Neural cell (in vitro differentiated cells): ENCODE results near the gene IGFBP4. TPM values are rescaled to one million over a fixed set of nuclear protein-coding genes. Genes with fewer than 3 reads are reported as not detected.

Experiments
- H2AFZ ChIP-seq: fragments of 200-600, 300-800 bp; sonication (generic), shearing (Covaris generic); 2 replicates; pipeline ENCODE4 v1.6.0; 2014; ENCODE audit warnings: low read depth, mild to moderate bottlenecking, antibody characterized with exemption, low read length, moderate library complexity
- H3F3A ChIP-seq: fragments of 200-600 bp; shearing (Covaris generic); 2 replicates; pipeline ENCODE4 v1.6.1; 2016; ENCODE audit warnings: mild to moderate bottlenecking, moderate library complexity, mixed read lengths, antibody characterized with exemption, low read length; ENCODE audit not compliant: insufficient read depth, poor library complexity, severe bottlenecking
- H3K27ac ChIP-seq: fragments of 200-600, 300-800 bp; sonication (generic), shearing (Covaris generic); 2 replicates; pipeline ENCODE4 v1.5.1; 2014; ENCODE audit warnings: mild to moderate bottlenecking, low read length, moderate library complexity
- H3K27me3 ChIP-seq: fragments of 300-800, 200-600 bp; sonication (generic), shearing (Covaris generic); 2 replicates; pipeline ENCODE4 v1.6.0; 2014; ENCODE audit warnings: mild to moderate bottlenecking, low read depth, low read length, moderate library complexity; ENCODE audit not compliant: insufficient read depth
- H3K36me3 ChIP-seq: fragments of 300-800, 200-600 bp; sonication (generic), shearing (Covaris generic); 2 replicates; pipeline ENCODE4 v1.5.1; 2014; ENCODE audit warnings: mild to moderate bottlenecking, antibody characterized with exemption, low read length, moderate library complexity; ENCODE audit not compliant: insufficient read depth
- H3K4me2 ChIP-seq: fragments of 300-800, 200-600 bp; sonication (generic), shearing (Covaris generic); 2 replicates; pipeline ENCODE4 v1.6.0; 2014; ENCODE audit warnings: mild to moderate bottlenecking, low read length
- H3K4me3 ChIP-seq: fragments of 300-800, 200-600 bp; sonication (generic), shearing (Covaris generic); 2 replicates; pipeline ENCODE4 v1.5.1; 2014; ENCODE audit warnings: mild to moderate bottlenecking, low read length, moderate library complexity
- H3K79me2 ChIP-seq: fragments of 200-600 bp; shearing (Covaris generic); replicated peaks from 2 replicates; pipeline ENCODE4 v1.6.0; 2014; ENCODE audit warnings: mild to moderate bottlenecking, low read length, moderate library complexity; ENCODE audit not compliant: insufficient read depth
- H3K9ac ChIP-seq: fragments of 300-800, 200-600 bp; sonication (generic), shearing (Covaris generic); 2 replicates; pipeline ENCODE4 v1.6.1; 2016; ENCODE audit warnings: mild to moderate bottlenecking, low read length, mixed read lengths
- H3K9me2 ChIP-seq: fragments of 200-600 bp; shearing (Covaris generic); 2 replicates; pipeline ENCODE4 v1.6.1; 2016; ENCODE audit warnings: mild to moderate bottlenecking, low read length, mixed read lengths; ENCODE audit not compliant: insufficient read depth
- H3K9me3 ChIP-seq: fragments of 200-600, 300-800 bp; sonication (generic), shearing (Covaris generic); 2 replicates; pipeline ENCODE4 v1.6.1; 2016; ENCODE audit warnings: mild to moderate bottlenecking, mixed run types, low read length, moderate library complexity, mixed read lengths
- H4K20me1 ChIP-seq: fragments of 200-600 bp; shearing (Covaris generic); 2 replicates; pipeline ENCODE4 v1.6.1; 2016; ENCODE audit warnings: mild to moderate bottlenecking, mixed run types; ENCODE audit not compliant: insufficient read depth
- CTCF ChIP-seq: fragments of 450-650 bp; IDR thresholded peaks from 2 replicates; pipeline ENCODE4 v1.5.1; 2014; ENCODE audit warnings: antibody characterized with exemption, mild to moderate bottlenecking, moderate library complexity; ENCODE audit not compliant: poor library complexity, severe bottlenecking
- EP300 ChIP-seq: fragments of 450-650 bp; conservative IDR thresholded peaks from 2 replicates; pipeline ENCODE4 v1.6.1; 2014; ENCODE audit warnings: antibody characterized with exemption, mild to moderate bottlenecking, moderate library complexity; ENCODE audit not compliant: poor library complexity, severe bottlenecking
- EZH2 ChIP-seq: fragments of 200-600, 300-800 bp; shearing (Covaris generic), sonication (generic); IDR thresholded peaks from 2 replicates; pipeline ENCODE4 v1.6.1; 2014; ENCODE audit warnings: antibody characterized with exemption, low read length, borderline replicate concordance, mild to moderate bottlenecking; ENCODE audit not compliant: insufficient read depth, poor library complexity, severe bottlenecking
- MXI1 ChIP-seq: fragments of 450-650 bp; conservative IDR thresholded peaks from 2 replicates; pipeline ENCODE4 v1.6.1; 2014; ENCODE audit warnings: antibody characterized with exemption, mild to moderate bottlenecking; ENCODE audit not compliant: poor library complexity, severe bottlenecking
- POLR2AphosphoS5 ChIP-seq: IDR thresholded peaks from 2 replicates; pipeline ENCODE4 v1.6.1; 2012
- RAD21 ChIP-seq: fragments of 450-650 bp; conservative IDR thresholded peaks from 2 replicates; pipeline ENCODE4 v1.6.1; 2014; ENCODE audit warnings: antibody characterized with exemption, mild to moderate bottlenecking, moderate library complexity
- REST ChIP-seq: IDR thresholded peaks from 2 replicates; pipeline ENCODE4 v1.6.1; 2012; ENCODE audit warnings: borderline replicate concordance
- SMC3 ChIP-seq: fragments of 450-650 bp; conservative IDR thresholded peaks from 2 replicates; pipeline ENCODE4 v1.6.1; 2014; ENCODE audit warnings: antibody characterized with exemption, mild to moderate bottlenecking, moderate library complexity; ENCODE audit not compliant: poor library complexity
- TAF1 ChIP-seq: IDR thresholded peaks from 2 replicates; pipeline ENCODE4 v1.6.1; 2012; ENCODE audit warnings: low read depth
- polyA plus RNA-seq: library from polyadenylated mRNA; depleted of rRNA; stranded (reverse); fragments of >200 nt; gene quantifications from 2 replicates; pipeline ENCODE4 v1.2.3, GENCODE V29; 2014

IGFBP4 gene
- polyA plus RNA-seq, 1 donor from 2014 or later = 1.3 TPM

- H3K9me2 ChIP-seq = no peaks in the 10 kb centered on the region
- no peaks in the 10 kb centered on the region for H4K20me1 ChIP-seq
- no peaks in the 10 kb centered on the region for H3K27me3 ChIP-seq
- H3K27ac ChIP-seq = no peak overlapping the region
- TF ChIP-seq SMC3 = no peak
- TF ChIP-seq REST = no peak
- no peak for TF ChIP-seq POLR2AphosphoS5
- no peak for TF ChIP-seq MXI1
- TF ChIP-seq EP300 = no peak
- TF ChIP-seq RAD21 = no peak
- TF ChIP-seq TAF1 = no peak
- no peak for TF ChIP-seq EZH2
- H3K4me2 ChIP-seq = no peak overlapping the region
- no peaks in the 10 kb centered on the region for H3F3A ChIP-seq
- no peaks in the 10 kb centered on the region for H3K36me3 ChIP-seq
- H3K4me3 ChIP-seq = no peak overlapping the region
- no peak overlapping the region for H2AFZ ChIP-seq
- H3K79me2 ChIP-seq = no peaks in the 10 kb centered on the region
- H3K9me3 ChIP-seq = peaks cover 3% of the 10 kb centered on the region
- H3K9ac ChIP-seq = no peak overlapping the region
Measured at GRCh38 chr17:40468560-40468959, 25.3 kb downstream of the IGFBP4 start.

GRCh38 chr17:40469805-40470675 is 26.8 kb downstream of the IGFBP4 start:
- Histone ChIP-seq H3K9me3 (peaks cover 3% of the 10 kb centered on the region), H3K36me3 (no peaks in the 10 kb centered on the region), H3K4me3 (no peak overlapping the region), H3F3A (no peaks in the 10 kb centered on the region), H3K79me2 (no peaks in the 10 kb centered on the region), H4K20me1 (no peaks in the 10 kb centered on the region), H3K27ac (no peak overlapping the region), H2AFZ (no peak overlapping the region), H3K9me2 (no peaks in the 10 kb centered on the region), H3K4me2 (no peak overlapping the region), H3K27me3 (no peaks in the 10 kb centered on the region), H3K9ac (no peak overlapping the region)
- TF ChIP-seq CTCF = no peak
- no peak for TF ChIP-seq POLR2AphosphoS5
- no peak for TF ChIP-seq REST
- TF ChIP-seq TAF1 = no peak
- TF ChIP-seq RAD21 = no peak
- TF ChIP-seq EZH2 = no peak
- no peak for TF ChIP-seq SMC3
- no peak for TF ChIP-seq MXI1
- TF ChIP-seq EP300 = no peak
